IMR-90 (cell line): ENCODE results near the gene PLB1. TPM values are rescaled to one million over a fixed set of nuclear protein-coding genes. Genes with fewer than 3 reads are reported as not detected.

Experiments
- ATAC-seq: fragments of 200-7000 bp; cut with Tn5 transposase; 2 replicates; pipeline ENCODE4 v1.9.1; 2020; ENCODE audit warnings: low read depth, mild to moderate bottlenecking, moderate library complexity
- BruUV-seq: library from RNA; stranded (reverse); fragments of 400-500 nt; replicated peaks from 2 replicates; lab custom pipeline; 2021; lab: Mats Ljungman, UMichigan
- CTCF ChIA-PET: fragments of 300-600 bp; formaldehyde crosslinking; extraction: SDS; loops from one replicate; lab custom pipeline; 2021; ENCODE audit warnings: antibody characterized with exemption; lab: Yijun Ruan, JAX
- POLR2A ChIA-PET: fragments of 300-600 bp; sonication (Branson Sonifier 250); formaldehyde crosslinking; loops from one replicate; lab custom pipeline; 2022; ENCODE audit warnings: antibody characterized with exemption; ENCODE audit not compliant: unreplicated experiment; lab: Charles Lee
- DNase-seq: peaks from one replicate; pipeline ENCODE4 v3.0.0; 2013
- H2AFZ ChIP-seq: replicated peaks from 2 replicates; pipeline ENCODE3; 2013; ENCODE audit warnings: low read length, mild to moderate bottlenecking; ENCODE audit not compliant: poor library complexity
- H2AK5ac ChIP-seq: 2 replicates; pipeline ENCODE4 v1.6.1; 2013; ENCODE audit warnings: low read depth, low read length, inconsistent platforms
- H2AK9ac ChIP-seq: replicated peaks from 2 replicates; pipeline ENCODE3; 2013; ENCODE audit warnings: mild to moderate bottlenecking, low read depth, low read length, moderate library complexity; ENCODE audit not compliant: poor library complexity
- H2BK120ac ChIP-seq: 2 replicates; pipeline ENCODE4 v1.6.1; 2013; ENCODE audit warnings: low read depth, low read length, inconsistent platforms
- H2BK15ac ChIP-seq: 3 replicates; pipeline ENCODE4 v1.6.1; 2013; ENCODE audit warnings: low read depth, low read length, inconsistent platforms
- H2BK20ac ChIP-seq: 2 replicates; pipeline ENCODE4 v1.6.1; 2013; ENCODE audit warnings: low read depth, mild to moderate bottlenecking, inconsistent platforms, low read length, moderate library complexity
- H2BK5ac ChIP-seq: 2 replicates; pipeline ENCODE4 v1.6.1; 2013; ENCODE audit warnings: mild to moderate bottlenecking, low read depth, low read length, inconsistent platforms; ENCODE audit not compliant: poor library complexity, severe bottlenecking
- H3K14ac ChIP-seq: replicated peaks from 2 replicates; pipeline ENCODE4 v1.6.1; 2013; ENCODE audit warnings: low read depth, low read length, inconsistent platforms
- H3K18ac ChIP-seq: 2 replicates; pipeline ENCODE4 v1.6.1; 2013; ENCODE audit warnings: low read depth, low read length, control low read depth
- H3K23ac ChIP-seq: 2 replicates; pipeline ENCODE4 v1.6.1; 2013; ENCODE audit warnings: low read depth, low read length, inconsistent platforms
- H3K27ac ChIP-seq: 2 replicates; pipeline ENCODE4 v1.5.1; 2013; ENCODE audit warnings: mild to moderate bottlenecking, control low read depth, low read length; ENCODE audit not compliant: insufficient read depth
- H3K27me3 ChIP-seq: 2 replicates; pipeline ENCODE4 v1.6.1; 2013; ENCODE audit warnings: low read length; ENCODE audit not compliant: control insufficient read depth, insufficient read depth
- H3K36me3 ChIP-seq: 2 replicates; pipeline ENCODE4 v1.6.1; 2013; ENCODE audit warnings: low read length, mixed read lengths; ENCODE audit not compliant: control insufficient read depth, insufficient read depth
- H3K4ac ChIP-seq: 2 replicates; pipeline ENCODE4 v1.6.1; 2013; ENCODE audit warnings: low read depth, low read length, inconsistent platforms
- H3K4me1 ChIP-seq: 2 replicates; pipeline ENCODE4 v1.6.1; 2013; ENCODE audit warnings: low read length, mixed read lengths; ENCODE audit not compliant: control insufficient read depth, insufficient read depth
- H3K4me2 ChIP-seq: 2 replicates; pipeline ENCODE4 v1.6.1; 2013; ENCODE audit warnings: low read depth, mild to moderate bottlenecking, control low read depth, low read length, moderate library complexity
- H3K4me3 ChIP-seq: 2 replicates; pipeline ENCODE4 v1.5.1; 2013; ENCODE audit warnings: low read depth, mild to moderate bottlenecking, control low read depth, low read length, moderate library complexity; ENCODE audit not compliant: insufficient read depth
- H3K56ac ChIP-seq: 2 replicates; pipeline ENCODE4 v1.6.1; 2013; ENCODE audit warnings: low read length, inconsistent platforms; ENCODE audit not compliant: insufficient read depth; ENCODE audit errors: extremely low read depth
- H3K79me1 ChIP-seq, 2 experiments: 2 replicates each; pipeline ENCODE4 v1.6.1; 2013; ENCODE audit warnings: low read length in 2 of 2, inconsistent platforms in 1 of 2, low read depth in 1 of 2
- H3K9ac ChIP-seq: 2 replicates; pipeline ENCODE4 v1.6.1; 2013; ENCODE audit warnings: low read depth, low read length, control low read depth
- H3K9me1 ChIP-seq: 2 replicates; pipeline ENCODE4 v1.6.1; 2013; ENCODE audit warnings: low read length, inconsistent platforms; ENCODE audit not compliant: insufficient read depth
- H3K9me3 ChIP-seq: 2 replicates; pipeline ENCODE4 v1.6.1; 2013; ENCODE audit warnings: low read length; ENCODE audit not compliant: control insufficient read depth, insufficient read depth
- H4K20me1 ChIP-seq: 2 replicates; pipeline ENCODE4 v1.6.1; 2013; ENCODE audit warnings: low read length, inconsistent platforms; ENCODE audit not compliant: insufficient read depth
- H4K5ac ChIP-seq: 2 replicates; pipeline ENCODE4 v1.6.1; 2013; ENCODE audit warnings: mild to moderate bottlenecking, low read depth, low read length, control low read depth
- H4K8ac ChIP-seq, 2 experiments: 2 replicates each; pipeline ENCODE4 v1.6.1; 2013; ENCODE audit warnings: low read depth in 2 of 2, low read length in 2 of 2, control low read depth in 1 of 2, inconsistent platforms in 1 of 2
- H4K91ac ChIP-seq: 2 replicates; pipeline ENCODE4 v1.6.1; 2013; ENCODE audit warnings: low read depth, low read length, inconsistent platforms; ENCODE audit not compliant: insufficient read depth
- BHLHE40 ChIP-seq: fragments of 150-350 bp; IDR thresholded peaks from 2 replicates; pipeline ENCODE4 v1.6.1; 2016; ENCODE audit warnings: mild to moderate bottlenecking, low read depth, low read length
- CHD1 ChIP-seq: IDR thresholded peaks from 2 replicates; pipeline ENCODE4 v1.6.1; 2012; ENCODE audit warnings: low read depth, low read length, improper control_type of control experiment
- FOS ChIP-seq: fragments of 150-350 bp; IDR thresholded peaks from 2 replicates; pipeline ENCODE4 v1.6.1; 2016; ENCODE audit warnings: low read depth, low read length
- MAFK ChIP-seq: IDR thresholded peaks from 2 replicates; pipeline ENCODE4 v1.6.1; 2012; ENCODE audit warnings: low read depth, low read length, improper control_type of control experiment
- MAZ ChIP-seq: IDR thresholded peaks from 2 replicates; pipeline ENCODE4 v1.6.1; 2012; ENCODE audit warnings: low read depth, mild to moderate bottlenecking, low read length, improper control_type of control experiment, moderate library complexity, borderline replicate concordance
- MXI1 ChIP-seq: IDR thresholded peaks from 2 replicates; pipeline ENCODE4 v1.6.1; 2012; ENCODE audit warnings: low read depth, mild to moderate bottlenecking, low read length, moderate library complexity, borderline replicate concordance
- NFE2L2 ChIP-seq: fragments of 150-350 bp; IDR thresholded peaks from 2 replicates; pipeline ENCODE4 v1.6.1; 2016; ENCODE audit warnings: low read depth, mild to moderate bottlenecking, low read length
- POLR2A ChIP-seq: IDR thresholded peaks from 2 replicates; pipeline ENCODE4 v1.6.1; 2012; ENCODE audit warnings: mild to moderate bottlenecking, low read depth, low read length
- RAD21 ChIP-seq: IDR thresholded peaks from 2 replicates; pipeline ENCODE4 v1.6.1; 2012; ENCODE audit warnings: low read length, improper control_type of control experiment
- RCOR1 ChIP-seq: IDR thresholded peaks from 2 replicates; pipeline ENCODE4 v1.6.1; 2012; ENCODE audit warnings: mild to moderate bottlenecking, low read length, improper control_type of control experiment; ENCODE audit not compliant: insufficient replicate concordance
- RFX5 ChIP-seq: IDR thresholded peaks from 2 replicates; pipeline ENCODE4 v1.8.0; 2012; ENCODE audit warnings: low read depth, mild to moderate bottlenecking, low read length, moderate library complexity
- SMC3 ChIP-seq: fragments of 150-350 bp; IDR thresholded peaks from 2 replicates; pipeline ENCODE4 v1.6.1; 2016; ENCODE audit warnings: low read depth, mild to moderate bottlenecking, antibody characterized with exemption, low read length, moderate library complexity
- WGBS, 2 experiments: methylation state at CpG; one replicate each; pipeline versions ENCODE4 v1.1.5 to v1.1.7; 2013; ENCODE audit warnings: missing lambda C conversion rate in 2 of 2; ENCODE audit not compliant: insufficient read length in 1 of 2; ENCODE audit errors: extremely low coverage in 2 of 2; 5-methylcytosine and 5-hydroxymethylcytosine counted together
- dilution Hi-C: fragments of 300-500 bp; cut with HindIII; formaldehyde crosslinking; loops from one replicate; pipeline ENCODE4 v1.14.3; 2018; ENCODE audit warnings: low sequenced_read_pairs; ENCODE audit not compliant: unreplicated experiment
- in situ Hi-C: fragments of 300-500 bp; cut with MboI; formaldehyde crosslinking; loops from 3 replicates; pipeline ENCODE4 v1.14.3; 2019; ENCODE audit warnings: low sequenced_read_pairs, inconsistent platforms, mixed read lengths
- intact Hi-C: fragments of 100-400 bp; cut with micrococcal nuclease; formaldehyde crosslinking; loops from 2 replicates; pipeline ENCODE4 v1.10.0; 2022
- polyA plus RNA-seq, 3 experiments: library from polyadenylated mRNA; depleted of rRNA; stranded (reverse); fragments of >200 nt; gene quantifications; 2 replicates each; pipeline ENCODE4 v1.2.3, GENCODE V29; 2012; ENCODE audit warnings: low replicate concordance in 1 of 3
- total RNA-seq: library from RNA; depleted of rRNA; stranded (reverse); fragments of >200 nt; gene quantifications from 2 replicates; pipeline ENCODE4 v1.2.3, GENCODE V29; 2012
- TF ChIP-seq, protein P1 (sequence below): fragments of 150-350 bp; IDR thresholded peaks from 2 replicates; pipeline ENCODE4 v1.6.1; 2016; ENCODE audit warnings: low read depth, mild to moderate bottlenecking, low read length, moderate library complexity, borderline replicate concordance
- TF ChIP-seq, protein P2 (sequence below): conservative IDR thresholded peaks from 2 replicates; pipeline ENCODE4 v1.5.1; 2012; ENCODE audit warnings: mild to moderate bottlenecking, low read depth, low read length, improper control_type of control experiment
- TF ChIP-seq, protein P3 (sequence below): fragments of 150-350 bp; IDR thresholded peaks from 2 replicates; pipeline ENCODE4 v1.6.1; 2017; ENCODE audit warnings: mild to moderate bottlenecking, antibody characterized with exemption, low read length, low read depth

PLB1 gene
- total and polyA plus RNA-seq, 2 of the 4 experiments (the other 2 are of a cell fraction), result 0.74 to 0.90 TPM

GRCh38 chr2:28453396-28453795 lies 42.5 kb upstream of the PLB1 start:
- ChIA-PET POLR2A (no interaction called here), CTCF (interaction anchor here (0.7 to 1.4 kb wide), 2 partner anchors 63 to 730 kb away, joined by 3 to 5 read pairs; no protein-coding TSS in a partner anchor)
- no peak overlapping the region for H2AK5ac ChIP-seq
- H4K91ac ChIP-seq, result no peak overlapping the region
- no peak overlapping the region for H2BK15ac ChIP-seq
- no peak overlapping the region for H2BK120ac ChIP-seq
- no peaks in the 10 kb centered on the region for H3K27me3 ChIP-seq
- DNase-seq (no peak), ATAC-seq (no peak)
- intact Hi-C loops (loop anchor here (2.0 to 5.0 kb wide), 2 partner anchors 61 to 731 kb away; partner anchors contain the start of gene FOSL2), in situ Hi-C loops (no loop called here), dilution Hi-C loops (no loop called here)
- no peak overlapping the region for H3K23ac ChIP-seq
- H3K9me1 ChIP-seq, result peaks cover 21% of the 10 kb centered on the region
- no peak overlapping the region for H3K56ac ChIP-seq
- TF ChIP-seq RFX5 (no peak), SMC3 (no peak), MAZ (no peak), MXI1 (no peak), BHLHE40 (no peak), CHD1 (no peak), NFE2L2 (no peak), FOS (no peak), MAFK (no peak), RCOR1 (no peak), RAD21 (no peak), POLR2A (no peak)
- TF ChIP-seq, protein P1, sequence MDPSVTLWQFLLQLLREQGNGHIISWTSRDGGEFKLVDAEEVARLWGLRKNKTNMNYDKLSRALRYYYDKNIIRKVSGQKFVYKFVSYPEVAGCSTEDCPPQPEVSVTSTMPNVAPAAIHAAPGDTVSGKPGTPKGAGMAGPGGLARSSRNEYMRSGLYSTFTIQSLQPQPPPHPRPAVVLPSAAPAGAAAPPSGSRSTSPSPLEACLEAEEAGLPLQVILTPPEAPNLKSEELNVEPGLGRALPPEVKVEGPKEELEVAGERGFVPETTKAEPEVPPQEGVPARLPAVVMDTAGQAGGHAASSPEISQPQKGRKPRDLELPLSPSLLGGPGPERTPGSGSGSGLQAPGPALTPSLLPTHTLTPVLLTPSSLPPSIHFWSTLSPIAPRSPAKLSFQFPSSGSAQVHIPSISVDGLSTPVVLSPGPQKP, result no peak
- TF ChIP-seq, protein P2, sequence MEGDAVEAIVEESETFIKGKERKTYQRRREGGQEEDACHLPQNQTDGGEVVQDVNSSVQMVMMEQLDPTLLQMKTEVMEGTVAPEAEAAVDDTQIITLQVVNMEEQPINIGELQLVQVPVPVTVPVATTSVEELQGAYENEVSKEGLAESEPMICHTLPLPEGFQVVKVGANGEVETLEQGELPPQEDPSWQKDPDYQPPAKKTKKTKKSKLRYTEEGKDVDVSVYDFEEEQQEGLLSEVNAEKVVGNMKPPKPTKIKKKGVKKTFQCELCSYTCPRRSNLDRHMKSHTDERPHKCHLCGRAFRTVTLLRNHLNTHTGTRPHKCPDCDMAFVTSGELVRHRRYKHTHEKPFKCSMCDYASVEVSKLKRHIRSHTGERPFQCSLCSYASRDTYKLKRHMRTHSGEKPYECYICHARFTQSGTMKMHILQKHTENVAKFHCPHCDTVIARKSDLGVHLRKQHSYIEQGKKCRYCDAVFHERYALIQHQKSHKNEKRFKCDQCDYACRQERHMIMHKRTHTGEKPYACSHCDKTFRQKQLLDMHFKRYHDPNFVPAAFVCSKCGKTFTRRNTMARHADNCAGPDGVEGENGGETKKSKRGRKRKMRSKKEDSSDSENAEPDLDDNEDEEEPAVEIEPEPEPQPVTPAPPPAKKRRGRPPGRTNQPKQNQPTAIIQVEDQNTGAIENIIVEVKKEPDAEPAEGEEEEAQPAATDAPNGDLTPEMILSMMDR, result no peak
- TF ChIP-seq, protein P3, sequence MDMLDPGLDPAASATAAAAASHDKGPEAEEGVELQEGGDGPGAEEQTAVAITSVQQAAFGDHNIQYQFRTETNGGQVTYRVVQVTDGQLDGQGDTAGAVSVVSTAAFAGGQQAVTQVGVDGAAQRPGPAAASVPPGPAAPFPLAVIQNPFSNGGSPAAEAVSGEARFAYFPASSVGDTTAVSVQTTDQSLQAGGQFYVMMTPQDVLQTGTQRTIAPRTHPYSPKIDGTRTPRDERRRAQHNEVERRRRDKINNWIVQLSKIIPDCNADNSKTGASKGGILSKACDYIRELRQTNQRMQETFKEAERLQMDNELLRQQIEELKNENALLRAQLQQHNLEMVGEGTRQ, result no peak
- no peaks in the 10 kb centered on the region for H3K36me3 ChIP-seq
- H3K79me1 ChIP-seq, result peaks cover 0 to 21% of the 10 kb centered on the region in 2 experiments; a peak in 2 of 4 replicates
- no TSS peak for BruUV-seq
- H2AK9ac ChIP-seq, result peak overlapping the region; percentile 44
- no peak overlapping the region for H3K18ac ChIP-seq
- no peak overlapping the region for H3K4me2 ChIP-seq
- no peak overlapping the region for H4K5ac ChIP-seq
- no peaks in the 10 kb centered on the region for H4K20me1 ChIP-seq
- no peak overlapping the region for H2BK20ac ChIP-seq
- no peak overlapping the region for H2AFZ ChIP-seq
- no peaks in the 10 kb centered on the region for H3K9me3 ChIP-seq
- H4K8ac ChIP-seq, result no peak overlapping the region
- no peak overlapping the region for H3K4me3 ChIP-seq
- H3K4me1 ChIP-seq, result peaks cover 14% of the 10 kb centered on the region
- 100% methylated on average over 2 of the region's 8 CpGs; no CpG with 5 or more reads in 1 of the 2 experiments for WGBS, 2 experiments
- no peak overlapping the region for H3K27ac ChIP-seq
- no peak overlapping the region for H3K9ac ChIP-seq
- H2BK5ac ChIP-seq, result no peak overlapping the region
- H3K14ac ChIP-seq, result no peak overlapping the region
- no peak overlapping the region for H3K4ac ChIP-seq
